IPS-18a (cell line): ENCODE data around the gene LGALS7.
"Not testable (repeated sequence)": the region's sequence is repeated elsewhere in the genome, so short reads cannot be mapped to it uniquely, and the experiment has no call there.

Experiments used
- H3K27ac ChIP-seq: one replicate; pipeline ENCODE4 v1.5.1; 2013; ENCODE audit warnings: low read length
- H3K27me3 ChIP-seq: one replicate; pipeline ENCODE4 v1.6.1; 2013; ENCODE audit warnings: mild to moderate bottlenecking, low read length; ENCODE audit not compliant: control insufficient read depth, insufficient read depth
- H3K36me3 ChIP-seq: one replicate; pipeline ENCODE4 v1.6.1; 2013; ENCODE audit warnings: low read depth, low read length; ENCODE audit not compliant: control insufficient read depth
- H3K4me1 ChIP-seq: one replicate; pipeline ENCODE4 v1.6.1; 2013; ENCODE audit warnings: low read depth, low read length; ENCODE audit not compliant: control insufficient read depth
- H3K4me3 ChIP-seq: one replicate; pipeline ENCODE4 v1.5.1; 2013; ENCODE audit warnings: low read length
- H3K9ac ChIP-seq: one replicate; pipeline ENCODE4 v1.6.1; 2013; ENCODE audit warnings: mild to moderate bottlenecking, low read length, moderate library complexity
- H3K9me3 ChIP-seq: one replicate; pipeline ENCODE4 v1.6.1; 2013; ENCODE audit warnings: low read depth, low read length; ENCODE audit not compliant: control insufficient read depth

The LGALS7 gene

GRCh38 chr19:38809592-38810252, 36.4 kb upstream of the LGALS7 start:
- H3K27ac ChIP-seq: no peak overlapping the region
- H3K27me3 ChIP-seq: no peaks in the 10 kb centered on the region
- H3K9me3 ChIP-seq: no peaks in the 10 kb centered on the region
- no peak overlapping the region for H3K9ac ChIP-seq
- H3K36me3 ChIP-seq: no peaks in the 10 kb centered on the region
- H3K4me1 ChIP-seq: no peaks in the 10 kb centered on the region
- H3K4me3 ChIP-seq: no peak overlapping the region

GRCh38 chr19:38808741-38809140, 35.4 kb upstream of the LGALS7 start:
- Histone ChIP-seq H3K9me3 (no peaks in the 10 kb centered on the region), H3K36me3 (no peaks in the 10 kb centered on the region), H3K27ac (no peak overlapping the region), H3K4me3 (no peak overlapping the region), H3K4me1 (no peaks in the 10 kb centered on the region), H3K27me3 (no peaks in the 10 kb centered on the region), H3K9ac (no peak overlapping the region)

- H3K4me3 ChIP-seq, H3K27ac ChIP-seq, H3K36me3 ChIP-seq, H3K9ac ChIP-seq, H3K4me1 ChIP-seq, H3K27me3 ChIP-seq, H3K9me3 ChIP-seq: not testable (repeated sequence)
These were observed 34.2 kb upstream of the LGALS7 start for GRCh38 chr19:38807374-38808098.

GRCh38 chr19:38806371-38806770, 33.1 kb upstream of the LGALS7 start:
- H3K36me3 ChIP-seq: no peaks in the 10 kb centered on the region

GRCh38 chr19:38805180-38805579, 31.9 kb upstream of the LGALS7 start:
- H3K9me3 ChIP-seq: no peaks in the 10 kb centered on the region
- H3K27me3 ChIP-seq: no peaks in the 10 kb centered on the region
- no peaks in the 10 kb centered on the region for H3K4me1 ChIP-seq
- H3K36me3 ChIP-seq: no peaks in the 10 kb centered on the region
- no peak overlapping the region for H3K27ac ChIP-seq
- no peak overlapping the region for H3K4me3 ChIP-seq
- no peak overlapping the region for H3K9ac ChIP-seq

More at GRCh38 chr19:38806371-38806770, 33.1 kb upstream of the LGALS7 start:
- Histone ChIP-seq H3K4me1 (no peaks in the 10 kb centered on the region), H3K27me3 (no peaks in the 10 kb centered on the region), H3K27ac (no peak overlapping the region), H3K4me3 (no peak overlapping the region), H3K9me3 (no peaks in the 10 kb centered on the region), H3K9ac (no peak overlapping the region)

- Histone ChIP-seq H3K27me3 (no peaks in the 10 kb centered on the region), H3K36me3 (no peaks in the 10 kb centered on the region), H3K4me3 (no peak overlapping the region)
These were observed 30.2 kb upstream of the LGALS7 start for GRCh38 chr19:38803543-38803942.

GRCh38 chr19:38801359-38802095, 28.2 kb upstream of the LGALS7 start:
- Histone ChIP-seq H3K36me3 (no peaks in the 10 kb centered on the region), H3K4me3 (no peak overlapping the region), H3K27ac (no peak overlapping the region), H3K4me1 (no peaks in the 10 kb centered on the region), H3K9me3 (no peaks in the 10 kb centered on the region), H3K27me3 (no peaks in the 10 kb centered on the region), H3K9ac (no peak overlapping the region)

More at GRCh38 chr19:38803543-38803942, 30.2 kb upstream of the LGALS7 start:
- Histone ChIP-seq H3K9ac (no peak overlapping the region), H3K27ac (no peak overlapping the region), H3K9me3 (no peaks in the 10 kb centered on the region), H3K4me1 (no peaks in the 10 kb centered on the region)

- Histone ChIP-seq H3K4me1 (no peaks in the 10 kb centered on the region), H3K27me3 (no peaks in the 10 kb centered on the region), H3K4me3 (no peak overlapping the region), H3K9me3 (no peaks in the 10 kb centered on the region), H3K27ac (no peak overlapping the region), H3K9ac (no peak overlapping the region), H3K36me3 (no peaks in the 10 kb centered on the region)
These were observed 27.4 kb upstream of the LGALS7 start for GRCh38 chr19:38800577-38801347.

GRCh38 chr19:38799104-38799503, 25.8 kb upstream of the LGALS7 start:
- Histone ChIP-seq H3K4me3 (no peak overlapping the region), H3K27me3 (no peaks in the 10 kb centered on the region), H3K27ac (no peak overlapping the region), H3K4me1 (no peaks in the 10 kb centered on the region), H3K9ac (no peak overlapping the region), H3K36me3 (no peaks in the 10 kb centered on the region), H3K9me3 (no peaks in the 10 kb centered on the region)

GRCh38 chr19:38797781-38798180, 24.5 kb upstream of the LGALS7 start:
- not testable (repeated sequence) for H3K9ac ChIP-seq, H3K27ac ChIP-seq, H3K36me3 ChIP-seq, H3K27me3 ChIP-seq, H3K4me1 ChIP-seq, H3K9me3 ChIP-seq, H3K4me3 ChIP-seq

- Histone ChIP-seq H3K27me3 (no peaks in the 10 kb centered on the region), H3K4me1 (no peaks in the 10 kb centered on the region), H3K27ac (no peak overlapping the region), H3K9ac (no peak overlapping the region), H3K4me3 (no peak overlapping the region), H3K36me3 (no peaks in the 10 kb centered on the region), H3K9me3 (no peaks in the 10 kb centered on the region)
These were observed 22.8 kb upstream of the LGALS7 start for GRCh38 chr19:38796154-38796553.
